BJ (cell line): ENCODE data around the gene ITGAE. TPM values are rescaled to one million over a fixed set of nuclear protein-coding genes. Genes with fewer than 3 reads are reported as not detected.

Source experiments
- CTCF ChIA-PET: fragments of 350-600 bp; formaldehyde crosslinking; extraction: SDS; loops from one replicate; lab custom pipeline; 2021; ENCODE audit warnings: antibody characterized with exemption, inconsistent platforms; lab: Yijun Ruan, JAX
- POLR2A ChIA-PET: fragments of 300-600 bp; sonication (Branson Sonifier 250); formaldehyde crosslinking; extraction: SDS; loops from one replicate; lab custom pipeline; 2021; ENCODE audit warnings: antibody characterized with exemption; lab: Charles Lee
- DNase-seq: peaks from one replicate; pipeline ENCODE4 v3.0.0-alpha.2; 2011; ENCODE audit warnings: low read depth
- H3K27me3 ChIP-seq: 2 replicates; pipeline ENCODE4 v1.6.0; 2011; ENCODE audit warnings: low read length; ENCODE audit not compliant: control insufficient read depth, insufficient read depth
- H3K36me3 ChIP-seq: 2 replicates; pipeline ENCODE4 v1.5.1; 2011; ENCODE audit warnings: low read length; ENCODE audit not compliant: control insufficient read depth, insufficient read depth
- H3K4me3 ChIP-seq: 2 replicates; pipeline ENCODE4 v1.5.1; 2011; ENCODE audit warnings: low read depth, mild to moderate bottlenecking, control low read depth, low read length
- polyA plus RNA-seq: library from polyadenylated mRNA; depleted of rRNA; stranded (reverse); fragments of >200 nt; gene quantifications from 2 replicates; pipeline ENCODE4 v1.2.3, GENCODE V29; 2011
- TF ChIP-seq, protein P1 (sequence below): IDR thresholded peaks from 2 replicates; pipeline ENCODE4 v1.5.1; 2011; ENCODE audit warnings: low read depth, mild to moderate bottlenecking, control low read depth, inconsistent platforms, low read length, moderate library complexity; ENCODE audit not compliant: insufficient read depth

The ITGAE gene
- polyA plus RNA-seq, 1 experiment, result 69.9 TPM

DNA sequence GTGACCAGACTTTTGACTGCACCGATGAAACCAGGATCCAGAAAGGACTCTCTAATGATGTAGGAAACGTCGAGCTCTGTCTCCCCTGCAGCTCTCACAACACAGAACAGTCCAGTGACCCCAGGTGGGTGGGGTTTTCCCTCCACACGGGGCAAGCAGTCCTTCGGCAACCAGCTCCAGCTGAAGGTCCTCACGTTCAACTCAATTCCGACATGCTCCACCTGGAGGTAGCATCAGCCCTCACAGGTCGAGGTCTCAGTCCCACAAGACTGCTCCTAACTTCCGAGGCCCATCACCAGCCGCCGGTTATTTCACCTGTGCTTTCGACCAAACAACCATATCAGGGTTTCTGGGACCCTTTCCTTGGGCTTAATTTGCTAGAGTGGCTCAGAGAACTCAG, 28.2 kb downstream of the ITGAE start:
- Histone ChIP-seq H3K36me3 (no peaks in the 10 kb centered on the region), H3K27me3 (no peaks in the 10 kb centered on the region), H3K4me3 (no peak overlapping the region)
- ChIA-PET POLR2A (no interaction called here), CTCF (interaction anchor here (0.7 to 1.3 kb wide), 4 partner anchors 9 to 35 kb away, joined by 3 to 8 read pairs (median 4); no protein-coding TSS in a partner anchor)
- no peak for DNase-seq
- TF ChIP-seq, protein P1, sequence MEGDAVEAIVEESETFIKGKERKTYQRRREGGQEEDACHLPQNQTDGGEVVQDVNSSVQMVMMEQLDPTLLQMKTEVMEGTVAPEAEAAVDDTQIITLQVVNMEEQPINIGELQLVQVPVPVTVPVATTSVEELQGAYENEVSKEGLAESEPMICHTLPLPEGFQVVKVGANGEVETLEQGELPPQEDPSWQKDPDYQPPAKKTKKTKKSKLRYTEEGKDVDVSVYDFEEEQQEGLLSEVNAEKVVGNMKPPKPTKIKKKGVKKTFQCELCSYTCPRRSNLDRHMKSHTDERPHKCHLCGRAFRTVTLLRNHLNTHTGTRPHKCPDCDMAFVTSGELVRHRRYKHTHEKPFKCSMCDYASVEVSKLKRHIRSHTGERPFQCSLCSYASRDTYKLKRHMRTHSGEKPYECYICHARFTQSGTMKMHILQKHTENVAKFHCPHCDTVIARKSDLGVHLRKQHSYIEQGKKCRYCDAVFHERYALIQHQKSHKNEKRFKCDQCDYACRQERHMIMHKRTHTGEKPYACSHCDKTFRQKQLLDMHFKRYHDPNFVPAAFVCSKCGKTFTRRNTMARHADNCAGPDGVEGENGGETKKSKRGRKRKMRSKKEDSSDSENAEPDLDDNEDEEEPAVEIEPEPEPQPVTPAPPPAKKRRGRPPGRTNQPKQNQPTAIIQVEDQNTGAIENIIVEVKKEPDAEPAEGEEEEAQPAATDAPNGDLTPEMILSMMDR, result no peak

DNA sequence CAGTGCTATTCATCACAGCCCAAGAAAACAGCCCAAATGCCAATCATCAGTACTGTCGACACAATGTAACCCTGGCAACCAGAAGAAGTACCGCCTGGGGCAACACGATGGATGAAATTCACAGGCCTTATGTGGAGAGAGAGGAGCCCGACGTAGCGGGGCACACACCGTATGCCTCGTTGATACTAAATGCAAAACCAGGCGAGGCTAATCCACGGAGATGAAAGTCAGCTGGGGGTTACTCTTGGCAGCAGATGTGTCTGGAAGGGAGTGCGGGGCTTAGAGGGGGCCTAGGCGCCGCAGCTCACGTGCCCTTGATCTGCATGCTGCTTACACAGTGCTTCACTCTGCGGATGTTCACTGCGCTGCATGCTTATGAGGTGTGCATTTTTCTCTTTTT, 29.8 kb downstream of the ITGAE start:
- no peak overlapping the region for H3K4me3 ChIP-seq
- ChIA-PET CTCF (interaction anchor here (1.3 kb wide), 1 partner anchor 34 kb away, joined by 8 read pairs; no protein-coding TSS in a partner anchor), POLR2A (no interaction called here)
- DNase-seq, result no peak
- TF ChIP-seq, protein P1, result no peak
- no peaks in the 10 kb centered on the region for H3K36me3 ChIP-seq
- no peaks in the 10 kb centered on the region for H3K27me3 ChIP-seq

DNA sequence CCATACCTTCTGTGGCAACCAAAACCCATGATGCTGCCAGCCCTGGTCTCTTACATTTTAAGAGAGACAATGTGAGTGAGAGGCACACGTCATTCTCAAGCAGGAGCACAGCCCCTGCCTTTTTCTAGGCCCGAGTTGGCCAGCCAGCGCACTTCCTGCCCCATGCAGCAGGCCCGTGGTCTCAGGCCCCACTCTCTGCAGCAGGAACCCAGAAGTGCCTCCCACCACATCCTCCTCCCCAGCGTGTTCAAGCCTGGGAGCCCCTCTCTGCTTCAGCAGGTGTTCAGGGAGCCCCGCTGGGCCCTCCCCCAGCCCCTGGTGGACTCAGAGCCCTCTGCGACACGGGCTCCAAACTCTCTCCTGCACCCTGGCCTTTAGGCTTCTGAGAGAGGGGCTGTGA, 30.5 kb downstream of the ITGAE start:
- POLR2A ChIA-PET, result no interaction called here
- H3K27me3 ChIP-seq, result no peaks in the 10 kb centered on the region
- H3K36me3 ChIP-seq, result no peaks in the 10 kb centered on the region
- no peak overlapping the region for H3K4me3 ChIP-seq
- TF ChIP-seq, protein P1, result no peak
- no peak for DNase-seq
- CTCF ChIA-PET, result interaction anchor here (1.6 kb wide), 1 partner anchor 57 kb away, joined by 3 read pairs; no protein-coding TSS in a partner anchor

DNA sequence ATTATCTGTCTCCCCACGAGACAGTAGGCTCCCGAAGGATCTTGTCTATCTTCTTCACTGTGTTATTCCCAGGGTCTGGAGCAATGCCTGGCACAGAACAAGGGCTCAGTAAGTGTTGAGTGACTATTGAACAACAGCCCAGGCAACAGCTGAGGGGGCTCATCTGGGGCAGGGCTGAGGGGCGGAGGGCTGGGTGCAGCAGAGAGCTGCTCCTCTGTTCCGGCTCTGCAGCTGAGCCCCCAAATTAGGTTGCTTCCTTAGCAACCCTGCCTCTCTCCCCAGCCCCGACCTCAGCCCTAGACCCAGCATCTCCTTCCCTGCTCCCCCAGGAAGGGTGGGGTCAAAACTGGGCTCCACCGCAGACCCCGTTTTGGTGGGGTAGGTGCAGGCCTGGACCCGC, 32.2 kb downstream of the ITGAE start:
- CTCF ChIA-PET, result interaction anchor here (1.3 to 1.7 kb wide), 2 partner anchors 31 to 38 kb away, joined by 3 to 9 read pairs; no protein-coding TSS in a partner anchor
- Histone ChIP-seq H3K27me3 (no peaks in the 10 kb centered on the region), H3K4me3 (no peak overlapping the region), H3K36me3 (no peaks in the 10 kb centered on the region)
- TF ChIP-seq, protein P1, result no peak
- POLR2A ChIA-PET, result no interaction called here
- no peak for DNase-seq

DNA sequence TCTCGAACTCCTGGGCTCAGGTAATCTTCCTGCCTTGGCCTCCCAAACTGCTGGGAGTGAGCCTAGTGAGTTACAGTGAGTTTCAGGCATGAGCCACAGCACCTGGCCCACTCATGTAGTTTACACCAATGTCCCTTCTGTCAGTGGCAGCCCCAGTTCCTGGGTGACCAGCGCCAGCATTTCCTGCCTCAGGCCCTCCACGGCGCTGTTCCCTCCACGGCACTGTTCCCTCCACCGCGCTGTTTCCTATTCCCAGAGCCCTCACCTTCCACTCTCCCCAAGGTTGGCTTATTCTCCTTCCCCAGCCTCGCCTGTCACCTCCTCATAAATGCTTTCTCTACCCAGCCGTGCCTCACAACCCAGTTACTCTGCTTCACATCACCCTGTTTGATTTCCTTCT, 32.6 kb downstream of the ITGAE start:
- no peak for DNase-seq
- Histone ChIP-seq H3K4me3 (no peak overlapping the region), H3K27me3 (no peaks in the 10 kb centered on the region; the same call in 1 of the 2 replicates), H3K36me3 (no peaks in the 10 kb centered on the region)
- CTCF ChIA-PET, result interaction anchor here (1.7 kb wide), 1 partner anchor 31 kb away, joined by 9 read pairs; no protein-coding TSS in a partner anchor
- TF ChIP-seq, protein P1, result no peak
- POLR2A ChIA-PET, result no interaction called here
